ENCODE measurements around the gene ATP10B.

DNA sequence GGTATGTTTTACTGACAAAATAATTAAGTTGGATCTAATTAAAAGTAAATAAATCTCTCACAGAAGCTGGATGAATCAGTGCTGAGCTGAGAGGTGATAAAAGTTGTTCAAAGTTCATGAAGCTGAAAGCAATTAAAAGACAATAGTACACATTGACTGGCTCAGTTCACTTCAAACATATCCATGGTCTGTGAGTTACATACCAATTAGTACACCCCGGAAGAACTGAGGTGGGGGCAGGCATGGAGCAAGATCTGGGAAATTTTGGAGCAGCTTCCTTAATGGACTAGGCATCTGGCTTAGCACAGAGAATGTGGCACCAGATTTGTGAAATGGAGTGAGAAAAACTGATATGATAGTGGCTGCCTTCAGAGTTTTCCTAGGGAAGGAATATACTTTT is 152.7 kb downstream of the ATP10B start:
- no peak for TF ChIP-seq EZH2 (IDR thresholded peaks at IDR 0.05; ENCODE audit: borderline replicate concordance, low read depth, low read length, severe bottlenecking)
- TF ChIP-seq CTCF (IDR thresholded peaks at IDR 0.05; ENCODE audit: borderline replicate concordance, extremely low read depth, low read length, poor library complexity, severe bottlenecking), result no peak

Measured in DND-41 (cell line).